ENCODE measurements around the gene EFNA5.

The EFNA5 gene

DNA sequence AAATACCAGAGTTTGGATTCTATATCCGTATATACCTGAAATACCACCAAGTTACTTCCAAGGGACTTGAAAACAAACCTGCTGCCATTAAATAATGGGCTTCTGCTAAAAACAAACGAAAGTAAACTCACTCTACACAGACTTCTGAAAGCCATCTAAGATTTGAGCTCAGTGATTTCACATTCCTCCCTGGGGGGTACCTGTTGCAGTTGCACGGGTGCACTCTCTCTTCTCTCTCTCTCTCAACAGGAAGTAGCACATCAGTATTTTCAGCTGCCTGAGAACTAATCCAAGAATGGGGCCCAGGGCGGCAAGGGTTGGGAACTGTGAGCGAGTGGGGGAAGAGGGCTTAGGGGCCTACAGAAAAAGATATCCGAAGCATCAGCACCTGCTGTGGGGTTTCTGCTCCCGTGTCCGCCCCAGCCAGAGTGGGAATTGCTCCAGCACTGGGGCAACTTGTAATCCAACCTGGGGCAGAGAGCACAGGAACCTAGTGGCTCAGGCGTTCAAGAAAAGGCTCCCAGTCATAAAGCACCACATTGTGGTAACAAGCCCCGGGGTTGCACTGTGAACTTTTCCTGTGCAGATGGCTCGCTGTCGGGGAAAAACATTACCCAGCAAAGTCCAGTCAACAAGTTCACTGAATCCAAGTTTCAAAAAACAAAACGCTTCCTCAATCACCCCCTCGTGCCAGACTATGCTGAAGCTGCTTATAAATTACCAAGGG is 99.8 kb downstream of the EFNA5 start:
- no peak for DNase-seq (ENCODE audit: low read depth)

DNA sequence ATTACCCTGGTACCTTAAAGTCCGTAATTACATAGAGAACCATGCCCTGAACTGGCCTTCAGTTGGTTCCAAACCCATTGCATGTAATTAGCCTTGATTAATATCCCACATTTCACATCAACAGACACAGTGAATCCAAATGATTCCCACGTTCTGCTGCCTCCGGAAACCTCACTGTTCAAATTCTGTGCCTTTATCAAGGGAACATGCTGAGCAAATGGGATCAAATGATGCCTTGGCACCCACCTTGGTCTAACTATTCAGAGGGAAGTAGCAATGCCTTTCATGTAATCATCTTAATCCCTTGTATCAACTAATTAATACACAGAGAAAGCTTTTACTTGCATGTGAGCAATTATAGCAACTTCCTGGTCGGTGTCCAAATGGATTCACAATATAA is 100.6 kb downstream of the EFNA5 start:
- no peak for DNase-seq (ENCODE audit: low read depth)

DNA sequence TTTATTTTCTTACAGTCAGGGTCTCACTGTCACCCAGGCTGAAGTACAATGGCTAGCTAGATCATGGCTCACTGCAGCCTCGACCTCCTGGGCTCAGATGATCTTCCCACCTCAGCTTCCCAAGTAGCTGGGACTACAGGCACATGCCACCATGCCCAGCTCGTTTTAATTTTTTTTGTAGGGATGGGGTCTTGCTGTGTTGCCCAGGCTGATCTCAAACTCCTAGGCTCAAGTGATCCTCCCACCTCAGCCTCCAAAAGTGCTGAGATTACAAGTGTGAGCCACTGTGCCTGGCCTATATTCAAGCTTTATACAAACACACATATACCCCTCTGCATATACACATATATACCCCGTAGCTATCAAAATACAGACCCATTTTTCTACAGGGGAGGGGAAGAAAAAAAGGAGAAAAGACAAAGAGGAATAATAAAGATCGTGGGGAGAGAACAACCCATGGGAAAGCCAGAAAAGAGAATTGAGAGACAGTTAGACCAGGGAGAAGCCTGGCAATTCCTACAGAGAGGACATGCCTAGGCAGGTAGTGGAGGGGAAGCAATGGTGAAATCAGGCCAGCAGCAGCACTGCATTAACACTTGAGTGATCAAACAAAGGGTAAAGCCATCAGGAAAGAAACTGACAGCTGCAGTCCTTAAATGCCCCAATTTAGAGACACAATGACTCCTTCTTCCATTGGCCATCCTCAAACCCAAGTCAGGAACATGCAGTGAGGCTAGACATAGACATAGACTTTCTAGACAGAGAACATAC is 102.7 kb downstream of the EFNA5 start:
- DNase-seq (ENCODE audit: low read depth), result no peak

DNA sequence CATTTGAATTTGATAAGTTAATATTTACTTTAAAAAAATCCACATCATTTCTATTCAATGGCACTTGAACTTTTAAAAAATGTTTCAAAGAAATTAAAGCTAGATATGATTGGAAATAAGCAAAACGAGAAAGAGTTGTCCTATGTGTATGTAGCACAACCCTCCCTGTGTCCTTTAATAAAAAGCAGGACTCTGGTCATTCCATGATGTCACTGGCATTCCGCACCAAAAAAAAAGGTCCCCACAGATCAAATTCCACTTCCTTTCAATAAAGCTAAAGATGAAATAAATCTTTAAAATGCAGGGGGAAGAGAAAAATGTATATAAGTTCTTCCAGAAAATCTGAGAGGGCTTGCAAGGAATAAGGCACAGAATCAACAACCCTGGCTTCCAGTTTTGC is 103.8 kb downstream of the EFNA5 start:
- DNase-seq (ENCODE audit: low read depth), result no peak

DNA sequence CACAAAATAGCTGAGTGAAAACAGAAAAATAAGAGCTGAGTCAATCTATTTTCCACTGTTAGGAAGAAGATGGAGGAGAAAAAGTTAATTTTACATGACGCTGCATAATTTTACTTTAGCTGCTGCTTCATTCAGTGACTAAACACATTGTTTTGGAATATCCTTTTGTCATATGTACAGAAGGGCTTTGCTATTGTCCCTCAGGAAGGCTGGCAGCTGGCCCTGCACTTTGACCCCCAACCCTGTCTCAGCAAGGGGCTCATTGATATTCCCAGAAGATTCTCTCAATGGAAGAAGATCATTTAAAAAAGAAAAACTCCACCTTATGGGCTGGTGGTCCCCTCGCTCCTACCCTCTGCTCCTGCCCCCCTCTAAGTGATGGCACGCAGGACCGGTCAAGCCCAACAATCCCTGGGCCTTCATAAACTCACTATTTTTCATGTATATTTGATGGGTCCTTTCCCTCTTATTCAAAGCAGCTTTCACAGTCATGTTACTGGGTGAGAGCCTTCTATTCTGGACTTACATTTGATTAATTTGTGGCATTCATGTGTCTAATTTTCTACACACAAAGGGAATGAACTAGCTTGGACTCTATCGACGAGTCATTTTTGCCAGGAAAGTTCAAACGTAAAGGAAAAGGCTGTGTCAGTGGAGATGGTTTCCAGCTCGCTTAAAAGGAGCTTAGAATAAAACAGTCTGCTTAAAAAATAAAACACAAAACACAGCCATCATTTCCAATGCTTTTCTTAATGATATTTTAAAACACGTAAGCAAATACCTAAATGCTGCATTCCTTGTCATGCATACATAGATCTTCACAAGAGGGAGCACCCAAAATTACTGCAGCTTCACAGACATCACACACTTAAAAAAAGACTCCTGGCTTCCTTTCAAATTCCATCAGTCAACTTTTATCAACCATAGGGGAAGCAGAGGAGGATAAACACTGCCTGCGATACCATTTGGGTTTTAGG is 104.7 kb downstream of the EFNA5 start:
- DNase-seq (ENCODE audit: low read depth), result no peak

DNA sequence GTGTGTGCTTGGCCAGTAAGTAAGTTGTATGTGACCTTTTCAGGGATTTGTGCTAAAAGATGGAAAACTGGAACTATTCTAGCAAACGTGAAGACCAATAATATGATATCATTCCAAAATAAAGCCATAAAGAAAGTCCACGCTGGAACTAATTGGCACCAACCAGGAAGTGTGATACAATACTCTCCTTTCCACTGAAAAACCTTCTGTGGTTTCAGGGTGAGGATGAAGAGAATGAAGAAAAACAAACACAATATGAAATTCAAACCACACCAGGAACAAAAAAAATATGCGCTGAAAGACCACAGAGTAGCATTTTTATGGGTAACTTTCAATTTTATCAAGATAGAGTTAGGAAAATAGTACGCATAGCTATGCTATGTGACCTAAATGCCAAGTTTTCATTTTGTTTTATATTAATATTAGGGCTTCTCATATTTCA is 105.8 kb downstream of the EFNA5 start:
- DNase-seq (ENCODE audit: low read depth), result no peak

DNA sequence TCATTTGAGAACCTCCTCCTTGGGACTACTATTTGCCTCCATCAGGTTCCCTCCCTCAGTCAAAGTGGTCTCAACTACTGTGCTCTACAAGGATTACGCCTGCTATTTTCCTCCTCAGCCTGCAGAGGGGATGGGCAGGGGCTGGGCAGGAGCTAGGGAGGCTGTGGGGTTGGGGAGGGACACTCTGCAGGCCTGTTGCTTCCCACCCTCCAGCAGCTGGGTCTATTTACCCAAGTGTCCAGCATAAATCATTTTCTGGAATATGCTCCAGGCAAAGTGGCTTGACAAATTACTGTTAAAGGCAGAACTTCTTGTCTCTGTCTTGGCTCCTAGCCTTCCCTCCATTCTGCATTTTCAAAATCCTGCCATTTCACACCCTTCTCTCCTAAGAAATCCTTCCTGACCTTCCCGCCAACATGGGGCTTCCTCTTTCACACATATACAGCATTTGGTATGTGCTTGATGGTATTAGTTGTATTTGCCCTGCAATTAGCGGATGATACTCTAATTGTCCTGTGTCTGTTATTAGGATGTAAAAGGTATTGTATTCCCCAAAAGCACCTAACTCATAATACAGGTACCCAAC is 106.7 kb downstream of the EFNA5 start:
- no peak for DNase-seq (ENCODE audit: low read depth)

DNA sequence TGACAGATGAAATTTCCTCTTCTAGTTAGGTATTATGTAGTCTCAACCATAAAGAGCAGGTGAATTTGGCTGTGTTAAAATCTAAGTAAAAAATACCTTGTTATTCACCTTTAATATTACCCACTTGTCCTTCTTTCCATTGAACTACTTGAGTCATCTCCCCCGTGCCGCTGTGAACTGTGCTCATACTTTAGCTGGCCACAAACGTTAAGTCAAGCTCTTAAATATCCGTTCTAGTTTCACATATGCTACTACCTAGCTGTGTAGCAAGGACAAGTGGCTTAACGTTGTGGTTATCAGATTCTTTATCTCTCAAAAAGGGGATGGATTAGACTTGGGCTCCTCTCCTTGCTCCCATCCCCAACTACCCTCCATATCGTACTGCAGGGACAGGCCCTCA is 110.4 kb downstream of the EFNA5 start:
- no peak for DNase-seq (ENCODE audit: low read depth)

DNA sequence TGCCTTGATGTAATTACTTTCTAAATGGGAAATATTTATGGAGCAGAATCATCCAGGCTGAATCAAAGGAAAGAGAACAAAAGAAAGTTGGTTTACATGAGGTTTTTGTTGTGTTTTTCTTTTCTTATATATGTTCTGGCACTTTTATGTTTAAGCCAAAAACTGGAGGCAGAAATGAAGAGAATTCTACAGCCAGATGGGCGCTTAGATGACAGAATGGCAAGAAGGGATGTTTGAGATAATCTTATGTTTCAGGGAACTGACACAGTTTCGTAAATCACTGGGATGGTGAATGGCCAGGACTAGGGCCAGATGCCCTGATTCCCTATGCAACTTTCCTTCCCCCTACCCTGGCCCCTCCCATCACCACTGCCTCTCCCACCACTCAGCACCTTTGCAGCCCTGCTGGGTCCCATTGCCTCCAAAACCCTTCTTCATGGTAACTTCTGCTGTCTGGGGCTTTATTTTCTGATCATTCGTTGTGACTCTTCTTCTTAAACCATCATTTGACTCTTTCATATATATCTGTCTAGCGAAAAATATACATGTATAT is 111.8 kb downstream of the EFNA5 start:
- no peak for DNase-seq (ENCODE audit: low read depth)

DNA sequence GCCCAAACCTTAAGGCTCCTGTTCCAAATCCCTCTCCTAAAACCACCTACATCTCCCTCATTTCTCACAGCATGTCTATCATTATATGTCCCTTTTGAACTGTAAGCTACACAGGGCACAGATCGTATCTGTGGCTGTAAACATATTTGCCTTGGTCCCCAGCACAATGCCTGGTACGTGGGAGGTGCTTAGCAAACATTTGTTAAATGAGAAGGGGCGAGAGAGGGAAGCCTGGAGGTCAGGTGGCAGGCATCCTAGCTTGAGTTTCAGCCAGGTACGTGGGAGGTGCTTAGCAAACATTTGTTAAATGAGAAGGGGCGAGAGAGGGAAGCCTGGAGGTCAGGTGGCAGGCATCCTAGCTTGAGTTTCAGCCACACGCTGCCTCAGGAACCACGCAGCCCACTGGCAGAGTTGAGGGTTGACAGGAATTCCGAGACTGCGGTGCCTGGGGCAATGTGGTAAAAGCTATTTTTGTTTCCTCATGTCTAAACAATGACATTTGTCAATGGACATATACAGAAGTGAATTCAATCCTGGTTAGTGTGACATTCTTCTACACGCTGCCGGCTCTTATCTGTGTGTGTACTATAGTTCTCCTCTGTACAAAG is 113.6 kb downstream of the EFNA5 start:
- no peak for DNase-seq (ENCODE audit: low read depth)

DNA sequence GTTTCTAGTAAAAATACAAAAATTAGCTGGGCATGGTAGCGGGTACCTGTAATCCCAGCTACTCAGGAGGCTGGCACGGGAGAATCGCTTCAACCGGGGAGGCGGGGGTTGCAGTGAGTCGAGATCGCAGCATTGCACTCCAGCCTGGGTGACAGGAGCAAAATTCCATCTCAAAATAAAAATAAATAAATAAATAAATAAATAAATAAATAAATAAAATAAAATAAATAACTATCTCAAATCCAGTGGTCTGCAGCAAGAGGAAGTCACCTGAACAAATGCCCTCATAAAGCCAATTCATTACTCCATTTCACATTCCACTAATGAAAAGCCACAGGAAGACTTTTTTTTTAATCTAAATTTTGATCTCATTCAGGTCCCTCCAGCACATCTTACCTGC is 114.2 kb downstream of the EFNA5 start:
- no peak for DNase-seq (ENCODE audit: low read depth)

DNA sequence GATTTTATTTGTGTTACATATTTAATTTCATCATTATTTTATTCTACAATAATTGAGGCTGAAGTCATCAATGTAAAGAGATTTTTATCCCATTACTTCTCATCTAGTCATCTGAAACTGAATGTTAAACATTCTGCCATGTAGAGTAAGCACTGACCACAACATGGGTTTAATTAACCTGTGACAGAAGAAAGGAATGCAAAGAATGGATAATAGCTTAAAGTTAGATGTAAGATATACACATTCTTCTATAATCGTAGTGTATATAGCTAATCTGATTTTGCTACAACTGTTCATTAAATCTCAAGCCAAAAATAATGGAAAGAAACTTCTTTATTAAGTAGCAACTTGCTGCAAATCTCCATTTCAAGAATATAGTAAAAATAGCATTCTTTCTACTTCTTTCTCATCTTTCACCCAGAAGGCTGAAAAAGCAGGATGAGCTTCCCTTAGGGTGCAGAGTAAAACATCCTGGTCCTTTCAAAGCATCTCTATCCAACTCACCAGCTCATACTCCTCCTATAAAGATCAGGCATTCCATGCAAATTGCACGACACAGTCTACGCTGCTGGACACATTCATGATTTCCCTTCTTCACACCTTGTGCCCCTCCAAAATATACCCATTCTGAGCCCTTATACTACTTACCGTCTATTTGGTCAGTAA is 115.2 kb downstream of the EFNA5 start:
- no peak for DNase-seq (ENCODE audit: low read depth)

DNA sequence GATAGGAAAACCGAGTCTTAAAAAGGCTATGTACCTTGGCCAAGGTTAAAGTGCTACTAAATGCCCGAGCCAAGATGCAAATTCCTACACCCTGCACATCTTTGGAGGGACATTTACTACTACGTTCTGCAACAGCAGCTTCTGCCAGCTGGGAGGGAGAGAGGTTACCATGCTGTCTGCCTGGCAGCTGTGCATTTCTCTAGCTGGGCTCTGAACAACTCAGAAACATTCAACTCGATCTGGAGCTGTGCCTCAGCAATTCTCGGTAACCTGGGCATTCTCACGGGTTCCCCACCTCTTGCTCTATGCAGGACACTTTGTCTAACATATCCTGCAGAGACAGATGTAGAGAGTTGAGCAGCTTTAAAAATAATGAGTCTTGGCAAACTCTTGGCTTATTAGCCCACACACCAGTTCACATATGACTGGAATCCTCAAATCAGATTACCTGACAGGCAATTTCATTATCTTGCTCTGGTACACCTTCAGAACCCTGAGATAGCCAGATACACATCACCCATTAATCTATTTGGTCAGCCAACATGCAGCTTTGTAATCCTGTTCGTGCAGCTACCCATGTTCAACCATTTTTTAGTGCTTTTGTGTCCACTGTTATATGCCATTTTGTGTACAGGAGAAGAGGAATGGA is 115.8 kb downstream of the EFNA5 start:
- DNase-seq (ENCODE audit: low read depth), result no peak

DNA sequence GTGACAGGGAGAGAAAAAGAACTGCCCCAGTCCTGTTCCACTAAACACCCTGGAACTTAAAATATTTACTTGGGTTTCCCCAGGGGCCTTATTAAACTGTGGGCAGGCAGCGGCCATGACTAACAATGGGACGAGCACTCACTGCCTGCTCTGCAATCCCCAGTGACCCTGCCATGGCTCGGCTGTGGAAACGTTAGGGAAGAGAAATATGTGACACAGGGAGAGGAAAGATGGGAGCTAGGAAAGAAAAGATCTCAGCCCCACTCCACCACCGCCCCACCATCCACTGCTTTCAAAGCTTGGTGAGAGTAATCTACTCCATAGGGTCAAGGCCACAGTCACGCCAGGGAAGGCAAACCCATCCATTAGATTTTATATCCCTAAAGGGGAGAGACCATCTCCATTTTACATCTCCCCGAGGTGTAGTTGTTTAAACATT is 117.6 kb downstream of the EFNA5 start:
- no peak for DNase-seq (ENCODE audit: low read depth)

DNA sequence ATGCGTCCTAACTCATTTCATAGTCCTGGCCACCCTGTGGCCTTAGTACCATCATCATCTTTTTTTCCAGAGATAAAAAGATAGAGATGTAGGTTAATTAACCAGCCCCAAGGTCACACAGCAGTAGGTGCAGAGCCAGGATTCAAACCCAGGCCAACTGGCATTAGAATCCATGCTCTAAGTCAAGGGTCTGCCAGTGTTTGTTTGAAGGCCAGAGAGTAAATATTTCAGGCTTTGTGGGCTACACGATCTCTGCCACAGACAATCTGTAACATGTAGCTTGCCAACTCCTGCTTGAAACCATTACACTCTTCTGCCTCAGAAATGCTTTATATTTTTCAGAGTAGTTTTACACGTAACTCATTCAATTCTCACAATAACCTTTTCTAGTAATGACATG is 119.6 kb downstream of the EFNA5 start:
- no peak for DNase-seq (ENCODE audit: low read depth)

DNA sequence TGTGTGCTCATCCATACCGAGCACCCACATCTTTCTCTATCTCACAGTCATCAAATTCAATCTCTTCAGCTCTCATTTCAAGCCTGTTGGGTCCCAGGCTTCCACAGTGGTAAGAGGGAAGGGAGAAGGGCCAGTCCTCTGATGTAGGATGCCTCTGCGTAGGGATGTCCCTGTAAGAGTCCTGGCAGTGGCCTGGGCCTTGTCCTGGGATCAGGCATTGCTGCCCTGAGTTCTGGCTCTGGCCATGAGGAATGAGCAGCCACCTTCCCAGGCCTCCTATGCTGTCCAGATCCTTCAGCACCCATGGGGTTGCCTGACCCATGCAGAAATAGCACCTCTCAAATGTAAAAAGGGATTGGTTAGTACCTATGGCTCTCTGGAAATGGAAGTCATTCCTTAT is 121.2 kb downstream of the EFNA5 start:
- no peak for DNase-seq (ENCODE audit: low read depth)

DNA sequence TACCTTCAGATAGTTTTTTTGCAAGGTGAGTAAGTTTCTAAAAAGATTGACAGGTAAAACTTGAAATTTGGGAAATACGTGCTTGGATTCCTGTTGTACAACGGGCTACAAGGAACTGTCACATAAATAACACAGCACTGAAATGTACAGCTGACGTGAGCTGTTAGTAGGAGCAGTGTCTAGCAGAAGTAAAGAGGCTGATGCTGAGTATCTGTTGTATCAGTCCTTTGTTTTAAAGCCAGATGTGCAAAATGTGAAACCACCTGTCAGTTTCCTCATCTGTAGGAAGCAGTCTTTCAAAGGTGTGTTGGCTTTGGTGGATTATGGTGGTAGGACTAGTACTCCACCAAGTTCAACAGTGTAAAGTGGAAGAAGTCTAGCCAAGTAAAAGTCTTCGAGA is 122.3 kb downstream of the EFNA5 start:
- DNase-seq (ENCODE audit: low read depth), result no peak

DNA sequence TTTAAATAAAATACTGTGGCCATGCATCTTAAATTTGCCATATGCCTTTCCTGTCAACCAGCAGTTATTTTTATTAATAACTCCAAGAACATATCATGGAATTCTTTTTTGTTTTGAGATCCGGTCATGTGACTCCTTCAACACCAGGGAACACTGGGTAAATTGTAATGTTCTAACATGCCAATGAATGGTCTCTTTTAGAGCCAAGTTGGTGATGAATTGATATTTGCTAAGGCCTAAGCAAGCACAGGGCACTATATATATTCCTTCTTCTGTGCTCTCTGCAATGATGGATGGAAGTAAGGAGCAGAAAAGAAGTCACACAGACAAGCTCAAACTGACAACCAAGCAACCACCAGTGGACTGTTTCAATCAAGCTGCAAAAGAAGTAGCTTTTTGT is 124.0 kb downstream of the EFNA5 start:
- no peak for DNase-seq (ENCODE audit: low read depth)

DNA sequence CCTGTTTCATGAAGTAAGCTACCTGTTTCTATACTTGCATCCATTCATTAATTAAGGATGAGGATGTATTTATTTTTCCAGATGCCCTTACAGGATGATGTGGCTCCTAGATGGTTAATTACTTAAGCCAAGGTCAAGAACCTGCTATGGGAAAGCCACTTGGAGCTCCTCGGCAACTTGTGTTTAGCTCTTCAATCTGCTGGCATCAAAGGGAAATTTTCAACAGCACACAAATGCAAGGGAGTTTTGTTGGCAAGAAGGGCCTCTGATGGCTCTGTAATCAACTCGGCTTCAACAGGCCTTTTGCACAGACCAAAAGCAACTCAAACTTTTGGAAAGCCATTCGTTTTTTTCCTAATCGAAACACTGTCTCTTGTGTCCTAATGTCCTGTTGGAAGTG is 125.3 kb downstream of the EFNA5 start:
- DNase-seq (ENCODE audit: low read depth), result no peak

DNA sequence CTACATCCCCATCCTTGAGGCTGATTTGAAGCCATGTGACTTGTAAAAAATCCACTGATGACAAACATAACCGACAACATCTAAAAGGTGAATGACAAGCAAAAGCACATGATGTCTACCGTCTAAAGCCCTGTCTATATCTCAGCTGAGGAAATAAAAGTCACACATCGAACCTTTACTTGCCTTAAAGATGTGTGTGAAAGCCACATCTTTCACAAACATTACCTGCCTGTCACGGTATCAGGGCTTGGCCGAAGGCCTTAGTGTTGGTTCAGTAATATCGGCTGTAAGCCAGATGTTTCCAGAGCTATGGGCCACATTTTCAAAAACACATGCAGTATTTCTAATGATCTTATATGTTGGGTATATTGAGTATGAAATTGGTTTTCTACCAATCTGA is 125.8 kb downstream of the EFNA5 start:
- no peak for DNase-seq (ENCODE audit: low read depth)
